B cell (primary cell): ENCODE data around the gene PRR33. TPM values are rescaled to one million over a fixed set of nuclear protein-coding genes. Genes with fewer than 3 reads are reported as not detected.
A peak's percentile ranks its signal among the peaks of the same experiment; 100 is the strongest.

Experiments used
- ATAC-seq: fragments of 200-7000 bp; cut with Tn5 transposase; one replicate; pipeline ENCODE4 v1.10.0; 2021; ENCODE audit warnings: low read depth, mild to moderate bottlenecking, moderate number of reproducible peaks, moderate library complexity
- CTCF ChIA-PET: fragments of 350-600 bp; sonication (Branson Sonifier 250); formaldehyde crosslinking; loops from one replicate; lab custom pipeline; 2021; ENCODE audit warnings: antibody characterized with exemption, inconsistent platforms; lab: Charles Lee
- POLR2A ChIA-PET: fragments of 350-600 bp; sonication (Branson Sonifier 250); formaldehyde crosslinking; loops from one replicate; lab custom pipeline; 2021; ENCODE audit warnings: antibody characterized with exemption; lab: Charles Lee
- DNase-seq: peaks from one replicate; pipeline ENCODE4 v3.0.0; 2013
- H2AFZ ChIP-seq: 2 replicates; pipeline ENCODE4 v1.6.1; 2012; ENCODE audit warnings: mild to moderate bottlenecking, low read depth, low read length; ENCODE audit not compliant: insufficient read depth, poor library complexity, severe bottlenecking
- H3K27ac ChIP-seq, 2 donors: 1 replicate in 1 of 2; 2 replicates in 1 of 2; pipeline ENCODE4 v1.5.1; 2012 to 2013; ENCODE audit warnings: low read length in 2 of 2, mild to moderate bottlenecking in 2 of 2, moderate library complexity in 1 of 2
- H3K27me3 ChIP-seq, 4 experiments: fragments of 200-600 bp in 1 of 4; sonication (generic) in 1 of 4; replicated peaks in 1 of 4; 1 replicate in 2 of 4; 2 replicates in 2 of 4; pipeline versions ENCODE4 v1.6.1 to v1.7.0; 2013 to 2016; ENCODE audit warnings: low read length in 3 of 4, mild to moderate bottlenecking in 2 of 4, mixed read lengths in 1 of 4, moderate library complexity in 1 of 4; ENCODE audit not compliant: insufficient read depth in 4 of 4, control insufficient read depth in 3 of 4; ENCODE audit errors: control extremely low read depth in 1 of 4
- H3K36me3 ChIP-seq, 2 experiments: replicated peaks in 1 of 2; 1 replicate in 1 of 2; 2 replicates in 1 of 2; pipeline versions ENCODE4 v1.6.1 to v1.7.1; 2013; ENCODE audit warnings: low read length in 1 of 2; ENCODE audit not compliant: insufficient read depth in 2 of 2, control insufficient read depth in 1 of 2; ENCODE audit errors: control extremely low read depth in 1 of 2, extremely low read depth in 1 of 2
- H3K4me1 ChIP-seq, 2 donors: fragments of 200-600 bp in 1 of 2; sonication (generic) in 1 of 2; 1 replicate in 1 of 2; 2 replicates in 1 of 2; pipeline versions ENCODE4 v1.5.1 to v1.6.1; 2013 to 2017; ENCODE audit warnings: low read length in 2 of 2; ENCODE audit not compliant: control insufficient read depth in 2 of 2, insufficient read depth in 2 of 2
- H3K4me2 ChIP-seq: replicated peaks from 2 replicates; pipeline ENCODE3; 2012; ENCODE audit warnings: mild to moderate bottlenecking, low read depth, low read length; ENCODE audit not compliant: poor library complexity, severe bottlenecking
- H3K4me3 ChIP-seq, 5 experiments: fragments of 200-600 bp in 1 of 5; sonication (generic) in 1 of 5; 1 replicate in 3 of 5; 2 replicates in 2 of 5; pipeline versions ENCODE4 v1.5.1 to v1.7.0; 2011 to 2016; ENCODE audit warnings: low read length in 4 of 5, mild to moderate bottlenecking in 4 of 5, low read depth in 2 of 5, control low read depth in 1 of 5, moderate library complexity in 1 of 5; ENCODE audit not compliant: insufficient read depth in 1 of 5; ENCODE audit errors: control extremely low read depth in 1 of 5, extremely low read depth in 1 of 5
- H3K79me2 ChIP-seq: fragments of 200-600 bp; sonication (generic); one replicate; pipeline ENCODE4 v1.6.0; 2016; ENCODE audit warnings: low read length; ENCODE audit not compliant: control insufficient read depth, insufficient read depth
- H3K9ac ChIP-seq: fragments of 200-600 bp; sonication (generic); 2 replicates; pipeline ENCODE4 v1.6.1; 2017; ENCODE audit warnings: mild to moderate bottlenecking, low read length, moderate library complexity
- H3K9me3 ChIP-seq, 3 donors: one replicate each; pipeline versions ENCODE4 v1.6.1 to v1.7.1; 2013; ENCODE audit warnings: low read length in 2 of 3; ENCODE audit not compliant: control insufficient read depth in 2 of 3, insufficient read depth in 1 of 3; ENCODE audit errors: control extremely low read depth in 1 of 3
- H4K20me1 ChIP-seq: 2 replicates; pipeline ENCODE4 v1.6.0; 2012; ENCODE audit warnings: mild to moderate bottlenecking, low read length; ENCODE audit not compliant: insufficient read depth, control insufficient read depth, poor library complexity, severe bottlenecking
- H3K27ac Mint-ChIP-seq: one replicate; pipeline ENCODE4 v1.8.0; 2021; ENCODE audit warnings: mixed read lengths
- H3K27me3 Mint-ChIP-seq: one replicate; pipeline ENCODE4 v1.8.0; 2021; ENCODE audit warnings: mixed read lengths
- H3K4me1 Mint-ChIP-seq: one replicate; pipeline ENCODE4 v1.8.0; 2021; ENCODE audit warnings: mixed read lengths
- H3K4me3 Mint-ChIP-seq: one replicate; pipeline ENCODE4 v1.8.0; 2021; ENCODE audit warnings: mixed read lengths
- H3K9me3 Mint-ChIP-seq: one replicate; pipeline ENCODE4 v1.8.0; 2022; ENCODE audit warnings: mixed read lengths; ENCODE audit not compliant: insufficient read depth
- CTCF ChIP-seq: fragments of 200-600 bp; IDR thresholded peaks from one replicate; pipeline ENCODE4 v1.8.0; 2022; ENCODE audit warnings: antibody characterized with exemption, mild to moderate bottlenecking
- EZH2 ChIP-seq: IDR thresholded peaks from 2 replicates; pipeline ENCODE4 v1.6.1; 2012; ENCODE audit warnings: borderline replicate concordance, low read depth, mild to moderate bottlenecking, moderate library complexity, low read length; ENCODE audit not compliant: insufficient read depth, poor library complexity, severe bottlenecking
- WGBS: methylation state at CpG from one replicate; pipeline ENCODE4 v1.1.5; 2013; ENCODE audit warnings: missing lambda C conversion rate; ENCODE audit not compliant: insufficient coverage; 5-methylcytosine and 5-hydroxymethylcytosine counted together
- intact Hi-C: fragments of 100-400 bp; cut with micrococcal nuclease; formaldehyde crosslinking; loops from one replicate; pipeline ENCODE4 v1.10.0; 2022
- polyA plus RNA-seq: library from polyadenylated mRNA; depleted of rRNA; stranded (reverse); fragments of >200 nt; gene quantifications from 2 replicates; pipeline ENCODE4 v1.2.3, GENCODE V29; 2012
- total RNA-seq, 2 donors: library from RNA; stranded (reverse); fragments of 120-200 nt in 1 of 2; gene quantifications; 1 replicate in 1 of 2; 2 replicates in 1 of 2; pipeline versions ENCODE4 v1.2.3 to v1.2.4, GENCODE V29; 2013 to 2022

Gene PRR33
- total and polyA plus RNA-seq, 2 donors (not counting 1 experiment from before 2014, with no cell fraction given) = not detected

- Mint-ChIP-seq H3K9me3 (no peaks in the 10 kb centered on the region), H3K27me3 (no peaks in the 10 kb centered on the region), H3K27ac (peak overlapping the region; percentile 63), H3K4me3 (peak overlapping the region; percentile 23), H3K4me1 (peaks cover 63% of the 10 kb centered on the region)
- peaks cover 77% of the 10 kb centered on the region for H3K79me2 ChIP-seq
- peaks cover 100% of the 10 kb centered on the region for H4K20me1 ChIP-seq
- H3K36me3 ChIP-seq = peaks cover 0 to 30% of the 10 kb centered on the region in 2 experiments
- peaks cover 41 to 82% of the 10 kb centered on the region in 2 donors for H3K4me1 ChIP-seq
- WGBS = 74% methylated on average over 31 of the region's 33 CpGs
- CTCF ChIA-PET = interaction anchor here (0.7 to 2.2 kb wide), 5 partner anchors 22 to 274 kb away, joined by 3 to 10 read pairs (median 6); no protein-coding TSS in a partner anchor
- POLR2A ChIA-PET = interaction anchor here (0.6 kb wide), 1 partner anchor 27 kb away, joined by 3 read pairs; no protein-coding TSS in a partner anchor
- DNase-seq = no peak
- no peak overlapping the region for H2AFZ ChIP-seq
- intact Hi-C loops = no loop called here
- H3K27me3 ChIP-seq = no peaks in the 10 kb centered on the region
- no peak overlapping the region for H3K4me3 ChIP-seq
- ATAC-seq = no peak
- no peak overlapping the region for H3K27ac ChIP-seq
- TF ChIP-seq CTCF = no peak
- TF ChIP-seq EZH2 = no peak
- H3K4me2 ChIP-seq = no peak overlapping the region
- H3K9me3 ChIP-seq = no peaks in the 10 kb centered on the region
- H3K9ac ChIP-seq = no peak overlapping the region
Measured at GRCh38 chr11:1877211-1878136, 14.2 kb downstream of the PRR33 start.
